HCT116 (cell line): Measurements from ENCODE around the gene SDK1. TPM values are rescaled to one million over a fixed set of nuclear protein-coding genes. Genes with fewer than 3 reads are reported as not detected.

Experiments used
- ATAC-seq: fragments of 200-7000 bp; cut with Tn5 transposase; 2 replicates; pipeline ENCODE4 v1.9.1; 2020; ENCODE audit warnings: mild to moderate bottlenecking, moderate library complexity
- BruUV-seq: library from RNA; stranded (reverse); fragments of 400-500 nt; replicated peaks from 2 replicates; lab custom pipeline; 2021; lab: Mats Ljungman, UMichigan
- CTCF ChIA-PET: fragments of 300-600 bp; sonication (Branson Sonifier 250); formaldehyde crosslinking; loops from one replicate; lab custom pipeline; 2021; ENCODE audit warnings: antibody characterized with exemption; lab: Charles Lee
- POLR2A ChIA-PET: fragments of 300-600, 350-600 bp; sonication (Branson Sonifier 250); formaldehyde crosslinking; loops from one replicate; lab custom pipeline; 2021; ENCODE audit warnings: antibody characterized with exemption; lab: Charles Lee
- RAD21 ChIA-PET, 2 experiments: fragments of 300-600 bp; sonication (Branson Sonifier 250); formaldehyde crosslinking; loops; one replicate each; lab custom pipeline; 2023; ENCODE audit warnings: low total read pairs in 2 of 2; ENCODE audit not compliant: uncharacterized antibody in 2 of 2, unreplicated experiment in 2 of 2, low non-redundant PET in 1 of 2; lab: Charles Lee
- DNase-seq: peaks from one replicate; pipeline ENCODE4 v3.0.0-alpha.2; 2010; ENCODE audit warnings: low read depth, low spot score
- H2AFZ ChIP-seq: fragments of 200-600 bp; shearing (Covaris generic), sonication (generic); 2 replicates; pipeline ENCODE4 v1.6.1; 2017; ENCODE audit warnings: low read depth, mixed run types, mixed read lengths, antibody characterized with exemption, low read length; ENCODE audit not compliant: poor library complexity, severe bottlenecking
- H3K27ac ChIP-seq: 2 replicates; pipeline ENCODE4 v1.5.1; 2012; ENCODE audit warnings: low read depth, low read length
- H3K27me3 ChIP-seq: fragments of 200-600 bp; sonication (generic); 2 replicates; pipeline ENCODE4 v1.6.1; 2016; ENCODE audit warnings: mixed run types, low read length, mixed read lengths; ENCODE audit not compliant: insufficient read depth
- H3K36me3 ChIP-seq, 2 experiments: fragments of 200-500 bp in 1 of 2; fragments of 200-600 bp in 1 of 2; sonication (Bioruptor generic) in 1 of 2; sonication (generic) in 1 of 2; 2 replicates each; pipeline versions ENCODE4 v1.5.1 to v1.6.1; 2014 to 2016; ENCODE audit warnings: low read length in 2 of 2, inconsistent platforms in 1 of 2, mixed read lengths in 1 of 2, mixed run types in 1 of 2; ENCODE audit not compliant: insufficient read depth in 2 of 2, control insufficient read depth in 1 of 2
- H3K4me1 ChIP-seq, 2 experiments: fragments of 200-600 bp in 1 of 2; sonication (generic) in 1 of 2; 2 replicates each; pipeline versions ENCODE4 v1.5.1 to v1.6.1; 2012 to 2017; ENCODE audit warnings: low read length in 2 of 2, inconsistent platforms in 1 of 2, mild to moderate bottlenecking in 1 of 2, mixed read lengths in 1 of 2, mixed run types in 1 of 2, moderate library complexity in 1 of 2; ENCODE audit not compliant: insufficient read depth in 2 of 2, control insufficient read depth in 1 of 2
- H3K4me2 ChIP-seq: fragments of 200-600 bp; sonication (generic); 2 replicates; pipeline ENCODE4 v1.6.1; 2017; ENCODE audit warnings: mixed run types, low read length, mixed read lengths
- H3K4me3 ChIP-seq, 2 experiments: fragments of 200-600 bp in 1 of 2; sonication (generic) in 1 of 2; replicated peaks in 1 of 2; 2 replicates each; pipeline ENCODE4 v1.5.1; 2011 to 2016; ENCODE audit warnings: low read length in 2 of 2, control low read depth in 1 of 2, low read depth in 1 of 2, mild to moderate bottlenecking in 1 of 2, mixed read lengths in 1 of 2, mixed run types in 1 of 2
- H3K79me2 ChIP-seq: fragments of 200-600 bp; sonication (generic); 2 replicates; pipeline ENCODE4 v1.6.1; 2017; ENCODE audit warnings: mild to moderate bottlenecking, mixed run types, low read length, moderate library complexity, mixed read lengths; ENCODE audit not compliant: insufficient read depth
- H3K9ac ChIP-seq: fragments of 200-600 bp; sonication (generic); 2 replicates; pipeline ENCODE4 v1.6.1; 2016; ENCODE audit warnings: low read length, mixed read lengths
- H3K9me2 ChIP-seq: fragments of 200-600 bp; sonication (generic), shearing (Covaris generic); 2 replicates; pipeline ENCODE4 v1.6.1; 2017; ENCODE audit warnings: mixed run types, mild to moderate bottlenecking, moderate library complexity; ENCODE audit not compliant: insufficient read depth
- H3K9me3 ChIP-seq, 2 experiments: fragments of 200-500 bp in 1 of 2; fragments of 200-600 bp in 1 of 2; sonication (Bioruptor generic) in 1 of 2; sonication (generic) in 1 of 2; 2 replicates each; pipeline ENCODE4 v1.6.1; 2014 to 2017; ENCODE audit warnings: low read length in 2 of 2, mixed read lengths in 2 of 2, inconsistent platforms in 1 of 2, low read depth in 1 of 2, mild to moderate bottlenecking in 1 of 2, mixed run types in 1 of 2, moderate library complexity in 1 of 2; ENCODE audit not compliant: control insufficient read depth in 1 of 2, insufficient read depth in 1 of 2
- H4K20me1 ChIP-seq: fragments of 200-600 bp; sonication (generic), shearing (Covaris generic); 2 replicates; pipeline ENCODE4 v1.6.1; 2017; ENCODE audit warnings: mixed run types, mild to moderate bottlenecking, moderate library complexity; ENCODE audit not compliant: insufficient read depth
- CBX3 ChIP-seq: IDR thresholded peaks from 2 replicates; pipeline ENCODE4 v1.6.1; 2012; ENCODE audit warnings: low read depth
- EGR1 ChIP-seq: IDR thresholded peaks from 2 replicates; pipeline ENCODE4 v1.6.1; 2012; ENCODE audit warnings: low read depth
- EZH2 ChIP-seq: fragments of 200-600 bp; sonication (generic); IDR thresholded peaks from 2 replicates; pipeline ENCODE4 v1.6.1; 2017; ENCODE audit warnings: antibody characterized with exemption, mixed run types
- EZH2phosphoT487 ChIP-seq: fragments of 200-600 bp; IDR thresholded peaks from 2 replicates; pipeline ENCODE4 v1.6.1; 2018; ENCODE audit warnings: antibody characterized with exemption, borderline replicate concordance
- FOSL1 ChIP-seq: IDR thresholded peaks from 2 replicates; pipeline ENCODE4 v1.6.1; 2012; ENCODE audit warnings: low read depth
- RAD21 ChIP-seq: IDR thresholded peaks from 2 replicates; pipeline ENCODE4 v1.6.1; 2012; ENCODE audit warnings: low read depth, mild to moderate bottlenecking
- SIN3A ChIP-seq: IDR thresholded peaks from 2 replicates; pipeline ENCODE4 v1.6.1; 2012; ENCODE audit warnings: low read depth
- SP1 ChIP-seq: IDR thresholded peaks from 2 replicates; pipeline ENCODE4 v1.6.1; 2012; ENCODE audit warnings: low read depth
- SRF ChIP-seq: IDR thresholded peaks from 2 replicates; pipeline ENCODE4 v1.6.1; 2012; ENCODE audit warnings: low read depth
- TCF7L2 ChIP-seq: IDR thresholded peaks from 2 replicates; pipeline ENCODE4 v1.7.0; 2011; ENCODE audit warnings: borderline replicate concordance, inconsistent platforms; ENCODE audit not compliant: insufficient read depth, insufficient read length; ENCODE audit errors: extremely low read depth
- ZFX ChIP-seq: fragments of 450-650 bp; IDR thresholded peaks from 2 replicates; pipeline ENCODE4 v1.6.1; 2017
- ZNF274 ChIP-seq: fragments of 200-500 bp; sonication (Bioruptor generic); IDR thresholded peaks from 2 replicates; pipeline ENCODE4 v1.6.1; 2014; ENCODE audit warnings: mild to moderate bottlenecking, low read depth, low read length, inconsistent platforms
- intact Hi-C: fragments of 100-400 bp; cut with micrococcal nuclease; formaldehyde crosslinking; loops from 2 replicates; pipeline ENCODE4 v1.10.0; 2022
- total RNA-seq: library from RNA; stranded (reverse); gene quantifications from one replicate; pipeline ENCODE4 v1.2.1, GENCODE V29; 2021; ENCODE audit not compliant: unreplicated experiment
- TF ChIP-seq, protein P1 (sequence below): IDR thresholded peaks from 2 replicates; pipeline ENCODE4 v1.6.1; 2012; ENCODE audit warnings: low read depth
- TF ChIP-seq, protein P2 (sequence below): IDR thresholded peaks from 2 replicates; pipeline ENCODE4 v1.6.1; 2012

Gene SDK1
- total RNA-seq, 1 experiment from 2014 or later: 0.05 TPM

DNA sequence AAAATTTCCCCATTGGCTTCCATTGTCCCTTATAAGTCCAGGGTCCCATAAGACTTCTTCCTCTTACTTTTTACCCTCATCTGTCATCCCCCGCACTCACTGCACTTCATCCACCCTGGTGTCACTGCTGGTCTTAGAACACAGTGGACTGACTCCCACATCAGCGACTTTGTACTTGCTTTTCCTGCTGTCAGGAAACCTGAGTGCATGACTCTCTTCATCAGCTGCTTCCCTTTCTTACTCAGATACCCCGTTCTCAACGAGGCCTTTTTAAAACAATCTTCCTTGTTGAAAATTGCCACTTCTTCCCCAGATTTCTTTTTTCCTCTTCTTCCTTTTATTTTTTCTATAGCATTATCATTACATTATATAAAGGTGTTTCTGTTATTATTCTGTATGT lies 305.4 kb downstream of the SDK1 start (continued):
- TF ChIP-seq, protein P1, sequence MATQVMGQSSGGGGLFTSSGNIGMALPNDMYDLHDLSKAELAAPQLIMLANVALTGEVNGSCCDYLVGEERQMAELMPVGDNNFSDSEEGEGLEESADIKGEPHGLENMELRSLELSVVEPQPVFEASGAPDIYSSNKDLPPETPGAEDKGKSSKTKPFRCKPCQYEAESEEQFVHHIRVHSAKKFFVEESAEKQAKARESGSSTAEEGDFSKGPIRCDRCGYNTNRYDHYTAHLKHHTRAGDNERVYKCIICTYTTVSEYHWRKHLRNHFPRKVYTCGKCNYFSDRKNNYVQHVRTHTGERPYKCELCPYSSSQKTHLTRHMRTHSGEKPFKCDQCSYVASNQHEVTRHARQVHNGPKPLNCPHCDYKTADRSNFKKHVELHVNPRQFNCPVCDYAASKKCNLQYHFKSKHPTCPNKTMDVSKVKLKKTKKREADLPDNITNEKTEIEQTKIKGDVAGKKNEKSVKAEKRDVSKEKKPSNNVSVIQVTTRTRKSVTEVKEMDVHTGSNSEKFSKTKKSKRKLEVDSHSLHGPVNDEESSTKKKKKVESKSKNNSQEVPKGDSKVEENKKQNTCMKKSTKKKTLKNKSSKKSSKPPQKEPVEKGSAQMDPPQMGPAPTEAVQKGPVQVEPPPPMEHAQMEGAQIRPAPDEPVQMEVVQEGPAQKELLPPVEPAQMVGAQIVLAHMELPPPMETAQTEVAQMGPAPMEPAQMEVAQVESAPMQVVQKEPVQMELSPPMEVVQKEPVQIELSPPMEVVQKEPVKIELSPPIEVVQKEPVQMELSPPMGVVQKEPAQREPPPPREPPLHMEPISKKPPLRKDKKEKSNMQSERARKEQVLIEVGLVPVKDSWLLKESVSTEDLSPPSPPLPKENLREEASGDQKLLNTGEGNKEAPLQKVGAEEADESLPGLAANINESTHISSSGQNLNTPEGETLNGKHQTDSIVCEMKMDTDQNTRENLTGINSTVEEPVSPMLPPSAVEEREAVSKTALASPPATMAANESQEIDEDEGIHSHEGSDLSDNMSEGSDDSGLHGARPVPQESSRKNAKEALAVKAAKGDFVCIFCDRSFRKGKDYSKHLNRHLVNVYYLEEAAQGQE: no peak
- TF ChIP-seq SRF: no peak
- no peak for TF ChIP-seq EGR1
- no peak for TF ChIP-seq EZH2
- no peak for TF ChIP-seq TCF7L2
- no peak for TF ChIP-seq ZFX
- TF ChIP-seq SIN3A: no peak
- no peak for TF ChIP-seq EZH2phosphoT487
- no peak for TF ChIP-seq ZNF274
- no peak for TF ChIP-seq RAD21
- TF ChIP-seq SP1: no peak
- TF ChIP-seq, all 23 proteins: peak for 0

DNA sequence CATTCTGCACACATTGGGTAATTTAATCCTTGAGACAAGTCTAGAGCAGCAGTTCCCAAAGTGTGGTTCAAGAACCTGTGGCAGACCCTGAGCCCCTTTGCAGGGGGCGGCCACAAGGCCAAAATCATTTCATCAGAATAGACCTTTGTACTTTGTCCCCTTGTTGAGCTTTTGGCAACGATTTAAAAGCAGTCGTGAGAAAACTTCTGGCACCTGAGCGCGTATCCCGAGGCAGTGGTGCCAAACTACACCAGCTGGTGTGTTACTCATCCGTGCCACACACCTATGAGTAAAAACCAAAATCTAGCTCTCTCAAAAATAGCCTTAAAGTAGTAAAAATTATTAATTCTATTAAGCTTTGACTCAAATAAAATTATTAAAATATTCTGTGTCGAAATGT lies 306.8 kb downstream of the SDK1 start:
- Histone ChIP-seq H3K9me2 (no peaks in the 10 kb centered on the region), H3K79me2 (no peaks in the 10 kb centered on the region), H3K9ac (no peak overlapping the region), H4K20me1 (no peaks in the 10 kb centered on the region), H3K4me3 (no peak overlapping the region)
- TF ChIP-seq, protein P2, sequence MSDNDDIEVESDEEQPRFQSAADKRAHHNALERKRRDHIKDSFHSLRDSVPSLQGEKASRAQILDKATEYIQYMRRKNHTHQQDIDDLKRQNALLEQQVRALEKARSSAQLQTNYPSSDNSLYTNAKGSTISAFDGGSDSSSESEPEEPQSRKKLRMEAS: no peak
- TF ChIP-seq FOSL1 (no peak), EZH2phosphoT487 (no peak), CBX3 (no peak)
- TF ChIP-seq, all 23 proteins: peak for 0
- no TSS peak for BruUV-seq
- ChIA-PET CTCF (no interaction called here), RAD21 (no interaction called here), POLR2A (no interaction called here)
- Histone ChIP-seq H3K27ac (no peak overlapping the region), H2AFZ (no peak overlapping the region), H3K4me1 (no peaks in the 10 kb centered on the region), H3K36me3 (no peaks in the 10 kb centered on the region), H3K4me2 (no peak overlapping the region), H3K27me3 (peaks cover 17% of the 10 kb centered on the region), H3K9me3 (no peaks in the 10 kb centered on the region)
- no peak for DNase-seq
- intact Hi-C loops: no loop called here
- no peak for ATAC-seq
